ENCODE data around the gene TMEM18.

Gene TMEM18

GRCh38 chr2:620471-621302, 56.5 kb downstream of the TMEM18 start:
- TF ChIP-seq USF1 (IDR thresholded peaks at IDR 0.05) (no peak), YY1 (IDR thresholded peaks at IDR 0.05; ENCODE audit: low read depth) (no peak), EGR1 (IDR thresholded peaks at IDR 0.05) (no peak), NFIC (IDR thresholded peaks at IDR 0.05) (no peak), REST (IDR thresholded peaks at IDR 0.05; ENCODE audit: low read depth) (no peak), TEAD4 (IDR thresholded peaks at IDR 0.05) (no peak), TCF12 (IDR thresholded peaks at IDR 0.05; ENCODE audit: low read depth) (no peak), RAD21 (IDR thresholded peaks at IDR 0.05; ENCODE audit: low read depth) (no peak), FOXM1 (IDR thresholded peaks at IDR 0.05; ENCODE audit: borderline replicate concordance, low read depth) (no peak), CREB1 (IDR thresholded peaks at IDR 0.05; ENCODE audit: low read depth) (no peak), EP300 (IDR thresholded peaks at IDR 0.05; ENCODE audit: borderline replicate concordance) (no peak), TAF1 (IDR thresholded peaks at IDR 0.05; ENCODE audit: low read depth) (no peak), CEBPB (IDR thresholded peaks at IDR 0.05) (no peak)

GRCh38 chr2:620004-620403, 57.2 kb downstream of the TMEM18 start:
- TF ChIP-seq TEAD4 (IDR thresholded peaks at IDR 0.05) (no peak), EP300 (IDR thresholded peaks at IDR 0.05; ENCODE audit: borderline replicate concordance) (no peak), CREB1 (IDR thresholded peaks at IDR 0.05; ENCODE audit: low read depth) (no peak), USF1 (IDR thresholded peaks at IDR 0.05) (no peak), CEBPB (IDR thresholded peaks at IDR 0.05) (no peak), TCF12 (IDR thresholded peaks at IDR 0.05; ENCODE audit: low read depth) (no peak), ZBTB7A (IDR thresholded peaks at IDR 0.05; ENCODE audit: low read depth) (no peak), EGR1 (IDR thresholded peaks at IDR 0.05) (no peak), REST (IDR thresholded peaks at IDR 0.05; ENCODE audit: low read depth) (no peak), FOXM1 (IDR thresholded peaks at IDR 0.05; ENCODE audit: borderline replicate concordance, low read depth) (no peak), RAD21 (IDR thresholded peaks at IDR 0.05; ENCODE audit: low read depth) (no peak), NFIC (IDR thresholded peaks at IDR 0.05) (no peak), TAF1 (IDR thresholded peaks at IDR 0.05; ENCODE audit: low read depth) (no peak), MAX (IDR thresholded peaks at IDR 0.05) (no peak), YY1 (IDR thresholded peaks at IDR 0.05; ENCODE audit: low read depth) (no peak)

GRCh38 chr2:618422-618990, 58.7 kb downstream of the TMEM18 start:
- TF ChIP-seq TEAD4 (IDR thresholded peaks at IDR 0.05) (no peak), EGR1 (IDR thresholded peaks at IDR 0.05) (no peak), YY1 (IDR thresholded peaks at IDR 0.05; ENCODE audit: low read depth) (no peak), TCF12 (IDR thresholded peaks at IDR 0.05; ENCODE audit: low read depth) (no peak), FOXM1 (IDR thresholded peaks at IDR 0.05; ENCODE audit: borderline replicate concordance, low read depth) (no peak), ZBTB7A (IDR thresholded peaks at IDR 0.05; ENCODE audit: low read depth) (no peak)

GRCh38 chr2:618005-618404, 59.2 kb downstream of the TMEM18 start:
- TF ChIP-seq REST (IDR thresholded peaks at IDR 0.05; ENCODE audit: low read depth) = no peak

Data from Ishikawa (cell line).